SK-N-MC (cell line): ENCODE results near the gene BCAS4.

Experiments
- EZH2 ChIP-seq: fragments of 200-600 bp; sonication (generic); IDR thresholded peaks from one replicate; pipeline ENCODE4 v1.6.1; 2017; ENCODE audit warnings: antibody characterized with exemption
- FOXP2 ChIP-seq: optimal IDR thresholded peaks from 2 replicates; pipeline ENCODE3; 2011; ENCODE audit warnings: mild to moderate bottlenecking, moderate library complexity; ENCODE audit not compliant: insufficient read depth; ENCODE audit errors: extremely low read length, control extremely low read depth
- POLR2AphosphoS5 ChIP-seq: IDR thresholded peaks from 2 replicates; pipeline ENCODE4 v1.6.1; 2012; ENCODE audit warnings: mild to moderate bottlenecking, low read depth, low read length, borderline replicate concordance

DNA sequence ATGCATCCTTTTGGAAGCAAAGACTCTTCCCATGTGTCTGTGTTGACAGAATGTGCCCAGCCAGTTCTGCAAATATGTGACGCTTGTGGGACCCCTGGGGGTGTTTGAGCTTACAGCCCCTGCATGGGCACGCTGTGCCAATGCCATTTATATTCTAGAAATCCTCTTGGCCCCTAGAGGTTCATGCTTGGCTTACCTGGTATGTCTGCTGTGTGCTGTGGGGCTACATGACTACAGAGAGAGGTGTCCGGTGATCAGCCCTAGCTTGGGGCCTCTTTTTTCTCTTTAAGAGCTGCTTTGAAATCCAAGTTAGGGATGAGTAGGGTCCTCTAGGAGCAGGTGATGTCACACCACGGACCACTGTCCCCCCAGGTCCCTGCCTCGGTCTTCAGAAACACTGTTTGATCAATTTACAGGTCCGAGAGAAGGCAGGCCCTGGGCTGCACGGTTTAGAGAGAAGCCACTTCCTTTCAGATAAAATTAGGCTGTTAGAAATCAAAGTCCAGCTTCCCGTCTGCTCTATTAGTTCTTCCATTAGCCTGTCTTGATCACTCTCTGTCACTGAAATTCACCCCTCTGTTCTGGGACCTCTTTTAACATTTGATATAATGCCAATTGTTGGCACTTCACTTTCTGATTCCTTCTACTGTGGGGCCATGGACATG is 26.5 kb downstream of the BCAS4 start:
- TF ChIP-seq EZH2 (no peak), POLR2AphosphoS5 (no peak), FOXP2 (no peak)
